22Rv1 (cell line): Measurements from ENCODE around the gene DEDD2.

Experiments
- CTCF ChIP-seq: fragments of 450-650 bp; IDR thresholded peaks from 2 replicates; pipeline ENCODE4 v1.5.1; 2017; ENCODE audit warnings: mild to moderate bottlenecking
- ZFX ChIP-seq: fragments of 450-650 bp; IDR thresholded peaks from 2 replicates; pipeline ENCODE4 v1.6.1; 2017; ENCODE audit warnings: antibody characterized with exemption, borderline replicate concordance

- TF ChIP-seq CTCF (no peak), ZFX (no peak)
These were observed 27.8 kb upstream of the DEDD2 start for GRCh38 chr19:42245231-42245630.
